PC-9 (cell line): ENCODE results near the gene TAGAP. TPM values are rescaled to one million over a fixed set of nuclear protein-coding genes. Genes with fewer than 3 reads are reported as not detected.
"Not testable (repeated sequence)": the region's sequence is repeated elsewhere in the genome, so short reads cannot be mapped to it uniquely, and the experiment has no call there.

Experiments used
- BruUV-seq: library from RNA; stranded (reverse); fragments of 400-500 nt; replicated peaks from 2 replicates; lab custom pipeline; 2021; lab: Mats Ljungman, UMichigan
- CTCF ChIA-PET: fragments of 300-600 bp; sonication (Branson Sonifier 250); formaldehyde crosslinking; loops from one replicate; lab custom pipeline; 2022; ENCODE audit warnings: antibody characterized with exemption; lab: Charles Lee
- POLR2A ChIA-PET: fragments of 300-600 bp; sonication (Branson Sonifier 250); formaldehyde crosslinking; loops from one replicate; lab custom pipeline; 2022; ENCODE audit warnings: antibody characterized with exemption; ENCODE audit not compliant: unreplicated experiment; lab: Charles Lee
- DNase-seq, 2 experiments: peaks; one replicate each; pipeline versions ENCODE4 v3.0.0 to v3.0.0-alpha.2; 2015 to 2022; ENCODE audit warnings: mixed read lengths in 1 of 2
- H2AFZ ChIP-seq: fragments of 200-600 bp; sonication (generic); 2 replicates; pipeline ENCODE4 v1.8.1; 2017; ENCODE audit warnings: antibody characterized with exemption
- H3F3A ChIP-seq: fragments of 200-600 bp; sonication (generic); 2 replicates; pipeline ENCODE4 v1.8.1; 2017; ENCODE audit warnings: antibody characterized with exemption, mild to moderate bottlenecking, low read depth; ENCODE audit not compliant: insufficient read depth
- H3K27ac ChIP-seq: fragments of 200-600 bp; sonication (generic); 2 replicates; pipeline ENCODE4 v1.6.1; 2016; ENCODE audit warnings: mixed run types
- H3K27me3 ChIP-seq: fragments of 200-600 bp; sonication (generic); 2 replicates; pipeline ENCODE4 v1.6.1; 2016; ENCODE audit warnings: low read depth, mixed run types; ENCODE audit not compliant: insufficient read depth
- H3K36me3 ChIP-seq: fragments of 200-600 bp; sonication (generic); 2 replicates; pipeline ENCODE4 v1.6.1; 2016; ENCODE audit warnings: low read depth, mixed run types
- H3K4me1 ChIP-seq: fragments of 200-600 bp; sonication (generic); replicated peaks from 2 replicates; pipeline ENCODE4 v1.6.1; 2016; ENCODE audit warnings: mixed run types; ENCODE audit not compliant: insufficient read depth
- H3K4me2 ChIP-seq: fragments of 200-600 bp; sonication (generic); 2 replicates; pipeline ENCODE4 v1.6.1; 2017; ENCODE audit warnings: mixed run types
- H3K4me3 ChIP-seq: fragments of 200-600 bp; sonication (generic); 2 replicates; pipeline ENCODE4 v1.6.1; 2016; ENCODE audit warnings: mixed run types
- H3K79me2 ChIP-seq: fragments of 200-600 bp; sonication (generic); 2 replicates; pipeline ENCODE4 v1.6.1; 2017; ENCODE audit warnings: low read depth, mixed run types
- H3K9me2 ChIP-seq: fragments of 200-600 bp; sonication (generic); 2 replicates; pipeline ENCODE4 v1.8.1; 2017; ENCODE audit warnings: mild to moderate bottlenecking; ENCODE audit not compliant: insufficient read depth
- H3K9me3 ChIP-seq: fragments of 200-600 bp; sonication (generic); 2 replicates; pipeline ENCODE4 v1.8.1; 2016; ENCODE audit warnings: low read depth; ENCODE audit not compliant: insufficient read depth
- H4K20me1 ChIP-seq: fragments of 200-600 bp; sonication (generic); 2 replicates; pipeline ENCODE4 v1.8.1; 2017; ENCODE audit not compliant: insufficient read depth
- CTCF ChIP-seq: fragments of 200-600 bp; sonication (generic); conservative IDR thresholded peaks from 2 replicates; pipeline ENCODE4 v1.6.1; 2017; ENCODE audit warnings: mixed run types, antibody characterized with exemption, mild to moderate bottlenecking, moderate library complexity
- EZH2 ChIP-seq: fragments of 200-600 bp; sonication (generic); IDR thresholded peaks from 2 replicates; pipeline ENCODE4 v1.8.0; 2017; ENCODE audit warnings: antibody characterized with exemption, low read depth
- intact Hi-C: fragments of 100-400 bp; cut with micrococcal nuclease; formaldehyde crosslinking; loops from one replicate; pipeline ENCODE4 v1.10.0; 2022; ENCODE audit not compliant: unreplicated experiment
- total RNA-seq: library from RNA; stranded (reverse); gene quantifications from 2 replicates; pipeline ENCODE4 v1.2.3, GENCODE V29; 2021

Gene TAGAP
- total RNA-seq, 1 experiment from 2014 or later, result not detected

GRCh38 chr6:159039885-159040258, 4.9 kb downstream of the TAGAP start:
- no peak for TF ChIP-seq CTCF
- TF ChIP-seq EZH2, result no peak
- intact Hi-C loops, result loop anchor here (10.0 kb wide), 1 partner anchor 95 kb away; no protein-coding TSS in a partner anchor
- ChIA-PET POLR2A (no interaction called here), CTCF (no interaction called here)
- no peaks in the 10 kb centered on the region for H3F3A ChIP-seq
- H3K36me3 ChIP-seq, result no peaks in the 10 kb centered on the region
- no peaks in the 10 kb centered on the region for H3K79me2 ChIP-seq
- H3K9me3 ChIP-seq, result no peaks in the 10 kb centered on the region
- H3K9me2 ChIP-seq, result no peaks in the 10 kb centered on the region
- peak overlapping the region; percentile 33 for H3K4me2 ChIP-seq
- BruUV-seq, result no TSS peak
- H3K4me3 ChIP-seq, result no peak overlapping the region
- DNase-seq, result no peak
- no peak overlapping the region for H2AFZ ChIP-seq
- peak overlapping the region; percentile 73 for H3K27ac ChIP-seq
- no peaks in the 10 kb centered on the region for H4K20me1 ChIP-seq
- H3K27me3 ChIP-seq, result no peaks in the 10 kb centered on the region
- peaks cover 14% of the 10 kb centered on the region for H3K4me1 ChIP-seq

- intact Hi-C loops, result no loop called here
- H3K9me3 ChIP-seq, result no peaks in the 10 kb centered on the region
- H3K79me2 ChIP-seq, result no peaks in the 10 kb centered on the region
- BruUV-seq, result no TSS peak
- H3K4me3 ChIP-seq, result no peak overlapping the region
- no peaks in the 10 kb centered on the region for H3K36me3 ChIP-seq
- TF ChIP-seq EZH2 (no peak), CTCF (no peak)
- no peaks in the 10 kb centered on the region for H3F3A ChIP-seq
- H3K27ac ChIP-seq, result peak overlapping the region; percentile 73
- no peaks in the 10 kb centered on the region for H3K9me2 ChIP-seq
- CTCF ChIA-PET, result interaction anchor here (0.6 kb wide), 1 partner anchor 62 kb away, joined by 3 read pairs; no protein-coding TSS in a partner anchor
- DNase-seq, result peak in 1 of 2 experiments; percentile 77
- POLR2A ChIA-PET, result no interaction called here
- H3K27me3 ChIP-seq, result no peaks in the 10 kb centered on the region
- no peaks in the 10 kb centered on the region for H4K20me1 ChIP-seq
- H3K4me2 ChIP-seq, result peak overlapping the region; percentile 33
- H3K4me1 ChIP-seq, result peaks cover 14% of the 10 kb centered on the region
- peak overlapping the region; percentile 53 for H2AFZ ChIP-seq
Observed at GRCh38 chr6:159038914-159039884, 5.6 kb downstream of the TAGAP start.

- not testable (repeated sequence) for H3K4me2 ChIP-seq
- H3K27ac ChIP-seq, result peak overlapping the region; percentile 73; the same call in 1 of the 2 replicates
- CTCF ChIA-PET, result interaction anchor here (1.2 kb wide), 1 partner anchor 29 kb away, joined by 4 read pairs; no protein-coding TSS in a partner anchor
Observed at GRCh38 chr6:159038318-159038717, 6.5 kb downstream of the TAGAP start.

More at GRCh38 chr6:159038318-159038717, 6.5 kb downstream of the TAGAP start:
- BruUV-seq, H4K20me1 ChIP-seq, DNase-seq, H3K36me3 ChIP-seq, H3F3A ChIP-seq, H3K9me3 ChIP-seq, H3K79me2 ChIP-seq, intact Hi-C loops, H3K9me2 ChIP-seq, H2AFZ ChIP-seq, POLR2A ChIA-PET, H3K27me3 ChIP-seq, H3K4me3 ChIP-seq: not testable (repeated sequence)
- peaks cover 14% of the 10 kb centered on the region for H3K4me1 ChIP-seq
